Measurements from ENCODE around the gene APPL2.
"Not testable (repeated sequence)": the region's sequence is repeated elsewhere in the genome, so short reads cannot be mapped to it uniquely, and the experiment has no call there.

The APPL2 gene

DNA sequence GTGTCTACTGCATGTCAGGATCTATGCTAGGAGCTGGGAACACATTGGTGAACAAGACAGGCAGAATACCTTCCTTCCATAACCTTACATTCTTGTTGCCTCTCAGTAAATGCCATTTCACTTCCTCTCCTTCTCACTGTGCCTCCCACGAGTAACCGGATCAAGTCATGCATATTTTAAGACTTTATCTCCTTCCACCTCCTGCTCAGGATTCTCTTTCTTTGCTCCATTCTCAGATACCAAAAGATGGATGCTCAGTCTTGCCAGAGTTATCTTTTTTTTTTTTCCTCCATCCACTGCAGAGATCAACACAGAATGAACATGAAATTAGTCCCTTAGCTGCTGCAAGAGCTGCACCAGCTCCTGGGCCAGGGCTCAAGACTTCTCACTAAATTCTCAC, 20.0 kb upstream of the APPL2 start:
- no peak for DNase-seq

DNA sequence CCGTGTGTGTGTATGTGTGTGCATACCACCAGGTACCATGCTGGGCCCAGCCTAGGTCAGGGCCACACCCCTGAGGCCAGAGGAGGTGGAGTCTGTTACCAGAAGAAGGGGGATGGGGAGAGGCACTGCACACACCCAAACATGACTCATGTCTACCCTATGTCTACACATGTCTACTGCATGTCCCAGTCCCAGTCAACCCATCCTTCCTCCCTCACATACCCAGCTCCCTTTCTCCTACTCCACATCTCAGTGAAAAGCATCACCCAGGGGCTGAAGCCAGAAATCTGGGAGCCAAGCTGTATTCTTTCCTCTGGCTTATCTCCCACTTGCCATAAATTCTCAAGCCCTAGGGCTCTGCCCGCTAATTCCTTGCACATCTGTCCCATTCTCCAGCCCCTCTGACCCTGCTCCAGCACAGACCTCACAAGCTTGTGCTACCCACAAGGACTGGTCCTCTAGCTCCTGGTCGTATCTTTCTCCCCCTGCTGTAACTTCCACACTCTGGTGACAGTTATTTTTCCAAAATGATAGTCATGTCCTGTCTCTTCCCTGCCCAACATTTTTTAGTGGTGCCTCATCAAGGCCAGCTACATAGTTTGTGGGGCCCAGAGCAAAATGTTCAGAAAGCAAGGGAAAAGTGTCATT, 18.0 kb upstream of the APPL2 start:
- DNase-seq, result no peak

- DNase-seq, result no peak
Measured at GRCh38 chr12:105252901-105253300, 16.9 kb upstream of the APPL2 start.

GRCh38 chr12:105245776-105246427, 9.9 kb upstream of the APPL2 start:
- not testable (repeated sequence) for DNase-seq

DNA sequence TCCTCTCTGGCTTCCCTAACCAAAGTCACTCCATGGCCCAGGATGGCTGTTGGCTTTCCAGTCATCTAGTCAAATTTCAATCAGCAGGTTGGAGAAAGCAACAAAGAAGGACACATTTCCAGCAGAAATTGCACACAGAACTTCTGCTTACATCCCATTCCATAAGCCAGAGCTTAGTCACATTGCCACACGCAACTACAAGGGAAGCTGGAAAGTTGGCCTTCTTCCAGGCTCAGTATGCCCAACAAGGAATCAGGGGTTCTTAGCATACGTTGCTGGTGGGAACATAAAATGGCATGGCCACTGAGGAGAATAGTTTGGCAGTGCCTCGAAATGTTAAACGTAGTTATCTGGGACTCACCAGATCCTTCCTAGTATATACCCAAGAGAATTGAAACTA, 9.3 kb upstream of the APPL2 start:
- no peak for DNase-seq

DNA sequence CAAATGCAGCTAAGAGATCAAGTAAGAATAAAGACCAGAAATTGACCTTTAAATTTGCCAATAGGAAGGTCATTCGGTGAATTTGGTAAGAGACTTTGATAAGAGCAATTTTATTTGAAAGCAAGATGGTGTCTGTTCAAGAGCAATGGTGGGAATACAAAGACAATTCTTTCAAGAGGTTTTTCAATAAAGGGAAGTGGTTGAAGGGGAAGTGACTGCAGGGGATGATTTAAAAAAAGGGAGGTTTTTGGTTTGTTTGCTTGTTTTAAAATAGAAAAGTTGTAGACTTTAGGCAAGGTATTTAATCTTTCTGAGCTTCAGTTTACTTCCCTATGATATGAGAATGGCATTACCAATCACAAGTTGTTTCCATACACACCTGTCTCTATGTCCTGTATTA, 4.3 kb upstream of the APPL2 start:
- DNase-seq, result no peak

GRCh38 chr12:105239304-105239703, 3.3 kb upstream of the APPL2 start:
- DNase-seq, result no peak

- no peak for DNase-seq
Measured at GRCh38 chr12:105237666-105238065, 1.7 kb upstream of the APPL2 start.

DNA sequence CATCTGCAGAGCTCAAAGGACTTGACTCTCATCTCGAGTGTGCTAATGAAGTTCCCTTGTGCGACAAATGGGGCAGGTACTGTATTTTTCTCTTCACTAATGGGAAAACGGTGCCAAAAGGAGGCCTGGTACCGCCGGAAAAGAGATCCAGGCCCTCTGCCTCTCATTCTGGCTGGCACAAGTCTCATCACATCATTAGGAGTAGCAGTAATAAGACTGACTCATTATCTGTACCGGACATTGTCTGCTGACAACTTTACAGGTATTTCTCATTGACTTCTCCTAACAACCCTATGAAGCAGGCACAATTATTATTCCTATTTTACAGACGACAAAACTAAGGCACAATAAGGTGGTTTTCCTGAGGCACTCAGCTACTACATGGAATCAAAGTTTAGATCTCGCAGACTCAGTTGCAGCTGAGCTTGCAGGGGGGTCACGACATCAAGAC, 668 bp downstream of the APPL2 start:
- peak; percentile 84 for DNase-seq

DNA sequence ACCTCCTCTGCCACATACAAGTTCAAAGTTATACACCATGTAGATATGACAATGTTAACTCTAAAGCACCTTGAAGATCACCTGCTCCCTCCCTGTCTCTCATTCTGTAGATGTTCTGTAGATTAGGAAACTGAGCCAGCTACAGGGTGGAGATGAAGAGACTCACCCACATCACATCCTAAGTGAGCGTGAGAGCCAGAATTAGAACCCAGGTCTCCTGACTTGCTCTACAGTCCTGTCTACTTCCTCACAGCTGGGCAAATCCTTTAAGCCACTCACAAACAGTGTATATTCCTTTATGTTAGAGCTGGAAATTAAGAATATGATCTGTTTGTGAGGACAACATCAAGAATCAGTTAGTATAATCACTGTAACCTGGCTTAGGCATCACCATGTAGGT, 1.8 kb downstream of the APPL2 start:
- DNase-seq, result peak; percentile 59

DNA sequence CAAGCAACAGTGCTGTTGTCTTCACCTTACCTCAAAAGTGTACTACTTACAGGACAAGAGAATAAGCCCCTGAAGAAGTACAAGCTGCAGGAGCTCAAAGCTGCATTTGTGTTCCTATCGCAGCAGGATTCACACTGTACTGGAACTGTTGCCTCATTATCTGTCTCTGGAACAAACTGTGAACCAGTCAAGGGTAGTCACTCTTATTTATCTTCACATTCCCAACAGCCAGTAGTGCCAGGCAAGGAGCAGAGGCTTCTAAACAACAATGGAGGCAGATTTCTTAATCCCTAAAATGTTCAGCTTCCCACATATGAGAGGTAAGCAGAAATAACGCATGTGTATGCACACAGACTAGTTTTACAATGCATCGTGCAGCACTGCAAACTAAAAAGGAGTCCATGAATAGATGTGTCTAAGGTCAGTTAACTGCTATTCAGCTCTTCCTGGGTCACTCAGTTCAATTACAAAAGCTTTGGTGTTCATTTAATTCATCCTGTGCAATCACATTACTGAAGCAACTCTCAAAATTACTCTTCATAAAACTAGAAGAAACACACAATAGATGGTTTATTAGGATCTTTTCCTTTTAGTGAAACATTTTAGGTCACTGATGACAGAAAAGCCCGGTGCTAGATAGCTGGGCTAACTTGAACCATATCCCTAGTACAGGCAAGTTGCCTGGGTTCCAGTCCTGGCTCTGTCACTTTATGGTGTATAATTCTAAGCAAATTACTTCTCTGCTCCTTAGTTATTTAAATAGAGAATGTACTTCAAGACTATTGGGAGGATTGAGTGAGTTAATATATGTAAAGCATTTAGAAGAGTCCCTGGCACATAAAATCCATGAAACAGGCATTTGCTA, 2.7 kb downstream of the APPL2 start:
- no peak for DNase-seq

- DNase-seq, result no peak
Measured at GRCh38 chr12:105231396-105231795, 4.6 kb downstream of the APPL2 start.

- no peak for DNase-seq
Measured at GRCh38 chr12:105229371-105229770, 6.6 kb downstream of the APPL2 start.

GRCh38 chr12:105228966-105229365, 7.0 kb downstream of the APPL2 start:
- DNase-seq, result no peak

DNA sequence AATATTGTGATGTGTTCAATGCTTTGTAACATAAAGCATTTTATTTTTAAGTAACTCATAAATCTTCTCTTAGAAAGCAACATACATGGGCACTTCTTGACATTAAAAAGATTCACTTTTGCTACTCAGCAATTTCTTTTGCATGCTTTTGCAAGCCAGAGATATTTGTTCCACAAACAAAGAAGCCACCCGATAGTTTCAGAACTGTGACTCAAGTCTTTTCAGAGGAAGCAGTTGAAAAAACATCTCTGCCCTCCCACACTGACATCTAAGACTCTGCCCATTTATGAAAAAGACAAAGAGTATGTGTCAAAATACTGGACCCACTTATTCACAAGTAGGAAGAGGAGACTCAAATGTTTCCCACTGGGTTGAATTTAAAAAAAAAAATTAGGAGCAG, 7.5 kb downstream of the APPL2 start:
- no peak for DNase-seq

GRCh38 chr12:105227879-105228278, 8.1 kb downstream of the APPL2 start:
- no peak for DNase-seq

- DNase-seq, result no peak
Measured at GRCh38 chr12:105226219-105226618, 9.8 kb downstream of the APPL2 start.

DNA sequence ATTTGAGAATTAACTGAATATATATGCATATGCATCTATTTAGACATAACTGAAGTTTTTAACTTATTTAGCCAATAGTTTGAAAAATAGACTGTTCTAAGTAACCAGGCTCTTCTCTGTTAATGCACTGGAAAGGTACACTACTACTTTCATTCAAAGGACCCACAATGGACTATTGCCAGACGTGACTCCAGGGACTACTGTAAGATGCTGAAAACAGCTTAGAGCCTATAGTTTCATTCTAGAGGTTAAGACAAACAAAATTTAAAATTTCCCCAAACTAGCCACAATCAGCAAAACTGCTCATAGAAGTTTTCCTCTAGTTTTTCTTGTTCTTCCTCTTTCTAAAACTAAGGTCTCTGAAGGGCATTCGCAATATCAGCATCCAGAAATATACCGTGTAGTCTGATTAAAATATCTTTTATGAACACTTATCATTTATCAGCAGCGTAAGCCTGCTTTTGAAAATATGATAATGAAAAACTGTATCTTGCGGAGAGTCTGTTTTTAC, 10.4 kb downstream of the APPL2 start:
- DNase-seq, result no peak

GRCh38 chr12:105224399-105224798, 11.6 kb downstream of the APPL2 start:
- DNase-seq, result no peak

DNA sequence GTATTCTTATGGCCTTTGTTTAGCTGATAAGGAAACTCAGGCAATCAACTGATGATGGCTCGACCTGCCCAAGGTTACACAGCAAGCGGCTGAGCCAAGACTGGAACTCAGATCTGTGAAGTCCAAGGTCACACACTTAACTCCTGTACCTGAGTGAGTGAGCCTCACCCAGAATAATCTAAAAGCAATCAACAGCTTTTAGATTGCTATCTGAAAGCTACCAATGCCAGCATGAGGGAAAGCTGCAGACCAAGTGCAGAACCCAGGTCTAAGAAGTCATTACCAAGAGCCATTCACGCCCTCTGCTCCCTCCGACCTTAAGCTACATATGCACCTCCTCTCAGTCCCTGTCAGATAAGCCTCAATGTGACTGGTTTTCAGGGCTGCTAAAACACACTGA, 12.1 kb downstream of the APPL2 start:
- DNase-seq, result no peak

GRCh38 chr12:105223352-105223845, 12.6 kb downstream of the APPL2 start:
- DNase-seq, result no peak

DNA sequence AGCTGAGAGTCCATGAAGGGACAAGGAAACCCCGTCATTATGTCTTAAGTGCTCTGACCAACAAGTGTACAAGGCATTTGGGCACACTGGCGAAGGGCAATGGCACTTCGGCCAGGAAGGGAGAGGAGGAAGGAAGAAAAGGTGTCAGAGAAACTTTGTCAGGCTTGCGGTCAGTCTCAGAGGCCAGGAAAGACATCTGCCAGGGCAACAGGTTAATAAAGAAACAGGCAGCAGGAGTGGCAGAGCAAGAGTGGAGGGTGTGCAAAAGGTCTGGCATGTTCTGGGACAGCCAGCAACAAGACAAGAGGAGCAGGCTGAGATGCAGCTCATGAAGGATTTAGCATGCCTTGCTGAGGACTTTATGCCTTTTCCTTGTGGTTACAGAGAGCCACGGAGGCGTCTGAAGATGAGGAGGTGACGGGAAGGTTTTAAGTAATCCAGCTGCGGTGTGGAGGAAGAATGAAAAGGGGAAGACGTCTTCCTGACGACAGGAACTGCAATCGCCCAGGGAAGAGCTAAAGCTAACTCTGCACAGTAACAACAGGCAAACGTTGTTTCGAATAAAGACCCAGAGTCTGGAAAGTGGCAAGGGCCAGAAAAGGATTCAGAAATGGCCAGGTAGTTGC, 13.1 kb downstream of the APPL2 start:
- no peak for DNase-seq

DNA sequence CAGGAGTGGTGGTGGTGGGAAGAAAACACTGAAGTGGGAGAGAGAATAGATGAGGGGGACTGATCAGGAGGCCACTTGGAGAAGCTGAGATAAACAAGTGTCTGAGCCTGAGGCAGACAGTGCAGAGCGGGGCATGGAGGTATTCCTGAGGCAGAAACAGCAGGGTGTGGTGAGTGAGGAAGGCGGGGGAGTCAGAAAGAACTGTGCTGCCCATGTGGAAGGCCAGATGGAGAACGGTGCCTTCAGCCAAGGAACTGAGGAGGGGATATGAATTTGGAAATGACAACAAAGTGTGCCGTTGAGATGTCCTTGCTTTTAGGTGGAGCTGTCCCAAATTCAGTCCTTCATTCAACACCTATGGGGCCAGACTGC, 13.7 kb downstream of the APPL2 start:
- no peak for DNase-seq

Data from DMS79 (cell line).